Hepatocyte (in vitro differentiated cells): ENCODE data around the gene CIITA. TPM values are rescaled to one million over a fixed set of nuclear protein-coding genes. Genes with fewer than 3 reads are reported as not detected.
"Not testable (repeated sequence)": the region's sequence is repeated elsewhere in the genome, so short reads cannot be mapped to it uniquely, and the experiment has no call there.

ENCODE experiments used
- DNase-seq: peaks from one replicate; pipeline ENCODE4 v3.0.0-alpha.2; 2016; ENCODE audit warnings: low spot score
- H2AFZ ChIP-seq: fragments of 200-600 bp; sonication (generic); 2 replicates; pipeline ENCODE4 v1.6.0; 2016; ENCODE audit warnings: antibody characterized with exemption, mild to moderate bottlenecking
- H3K27ac ChIP-seq: fragments of 200-600 bp; sonication (generic); 2 replicates; pipeline ENCODE4 v1.5.1; 2016; ENCODE audit warnings: mild to moderate bottlenecking
- H3K27me3 ChIP-seq: fragments of 200-600 bp; sonication (generic); 2 replicates; pipeline ENCODE4 v1.6.1; 2016
- H3K36me3 ChIP-seq: fragments of 200-600 bp; sonication (generic); replicated peaks from 2 replicates; pipeline ENCODE4 v1.5.1; 2016; ENCODE audit warnings: low read depth; ENCODE audit not compliant: insufficient read depth
- H3K4me1 ChIP-seq: fragments of 200-600 bp; sonication (generic); 2 replicates; pipeline ENCODE4 v1.5.1; 2016; ENCODE audit warnings: mild to moderate bottlenecking, moderate library complexity; ENCODE audit not compliant: insufficient read depth
- H3K4me2 ChIP-seq: fragments of 200-600 bp; sonication (generic); 2 replicates; pipeline ENCODE4 v1.6.0; 2016
- H3K4me3 ChIP-seq: fragments of 200-600 bp; sonication (generic); 2 replicates; pipeline ENCODE4 v1.5.1; 2016; ENCODE audit warnings: mild to moderate bottlenecking
- H3K79me2 ChIP-seq: fragments of 200-600 bp; sonication (generic); 2 replicates; pipeline ENCODE4 v1.6.0; 2017; ENCODE audit warnings: mild to moderate bottlenecking
- H3K9me2 ChIP-seq: fragments of 200-600 bp; sonication (generic); replicated peaks from 2 replicates; pipeline ENCODE4 v1.6.0; 2017; ENCODE audit warnings: mild to moderate bottlenecking; ENCODE audit not compliant: insufficient read depth
- H3K9me3 ChIP-seq: fragments of 200-600 bp; sonication (generic); 2 replicates; pipeline ENCODE4 v1.5.1; 2016; ENCODE audit warnings: low read depth, mild to moderate bottlenecking
- H4K20me1 ChIP-seq: fragments of 200-600 bp; sonication (generic); 2 replicates; pipeline ENCODE4 v1.6.0; 2016; ENCODE audit warnings: mild to moderate bottlenecking; ENCODE audit not compliant: insufficient read depth, poor library complexity, severe bottlenecking
- CTCF ChIP-seq: fragments of 200-600 bp; sonication (generic); IDR thresholded peaks from 2 replicates; pipeline ENCODE4 v1.5.1; 2016; ENCODE audit warnings: antibody characterized with exemption, mild to moderate bottlenecking; ENCODE audit not compliant: poor library complexity
- EZH2 ChIP-seq: fragments of 200-600 bp; sonication (generic); IDR thresholded peaks from 2 replicates; pipeline ENCODE4 v1.6.1; 2016; ENCODE audit warnings: antibody characterized with exemption, mild to moderate bottlenecking, borderline replicate concordance
- EZH2phosphoT487 ChIP-seq: fragments of 200-600 bp; sonication (generic); IDR thresholded peaks from one replicate; pipeline ENCODE4 v1.6.1; 2018; ENCODE audit warnings: antibody characterized with exemption, mild to moderate bottlenecking, low read depth, moderate library complexity; ENCODE audit not compliant: unreplicated experiment, severe bottlenecking
- WGBS: methylation state at CpG from one replicate; pipeline ENCODE4 v1.1.6; 2016; ENCODE audit warnings: low lambda C conversion rate; ENCODE audit errors: missing lambda C conversion rate; 5-methylcytosine and 5-hydroxymethylcytosine counted together
- polyA plus RNA-seq: library from polyadenylated mRNA; unstranded; fragments of >200 nt; fragmentation: Nextera tagmentation; extraction: Ambion mirVana; gene quantifications from 2 replicates; pipeline ENCODE4 v1.2.1, GENCODE V29; 2016
- total RNA-seq: library from RNA; depleted of rRNA; stranded (reverse); fragments of >200 nt; gene quantifications from 2 replicates; pipeline ENCODE4 v1.2.3, GENCODE V29; 2014

Gene CIITA
- total and polyA plus RNA-seq, 2 experiments from 2014 or later = 1.1 TPM; not detected in 1

- TF ChIP-seq EZH2 (no peak), CTCF (no peak), EZH2phosphoT487 (no peak)
- Histone ChIP-seq H3K27ac (no peak overlapping the region), H3K9me2 (no peaks in the 10 kb centered on the region), H3K27me3 (no peaks in the 10 kb centered on the region), H3K4me3 (no peak overlapping the region), H3K79me2 (peaks cover 4% of the 10 kb centered on the region), H3K4me2 (no peak overlapping the region), H2AFZ (no peak overlapping the region), H3K9me3 (no peaks in the 10 kb centered on the region), H3K36me3 (no peaks in the 10 kb centered on the region), H4K20me1 (peaks cover 6% of the 10 kb centered on the region), H3K4me1 (no peaks in the 10 kb centered on the region)
- DNase-seq = no peak
- 95% methylated on average over 5 of the region's 5 CpGs for WGBS
These were observed 49.9 kb downstream of the CIITA start for GRCh38 chr16:10926867-10927266.

GRCh38 chr16:10927497-10928112 is 50.6 kb downstream of the CIITA start:
- Histone ChIP-seq H3K4me1 (no peaks in the 10 kb centered on the region), H3K4me2 (no peak overlapping the region), H3K9me2 (no peaks in the 10 kb centered on the region), H2AFZ (no peak overlapping the region), H3K27ac (no peak overlapping the region), H3K9me3 (no peaks in the 10 kb centered on the region), H3K4me3 (no peak overlapping the region), H3K36me3 (no peaks in the 10 kb centered on the region), H3K79me2 (peaks cover 5% of the 10 kb centered on the region), H4K20me1 (peaks cover 11% of the 10 kb centered on the region), H3K27me3 (no peaks in the 10 kb centered on the region)
- no peak for DNase-seq
- TF ChIP-seq EZH2phosphoT487 (no peak), CTCF (no peak), EZH2 (no peak)
- 98% methylated on average over 11 of the region's 11 CpGs for WGBS

GRCh38 chr16:10929097-10929496 is 52.1 kb downstream of the CIITA start:
- not testable (repeated sequence) for H3K9me3 ChIP-seq, H3K9me2 ChIP-seq, H3K36me3 ChIP-seq, H2AFZ ChIP-seq, H3K4me1 ChIP-seq, DNase-seq, H3K4me2 ChIP-seq, H3K27ac ChIP-seq, H3K27me3 ChIP-seq, H3K4me3 ChIP-seq
- WGBS = 90% methylated on average over 12 of the region's 12 CpGs
- Histone ChIP-seq H4K20me1 (peaks cover 24% of the 10 kb centered on the region), H3K79me2 (peaks cover 14% of the 10 kb centered on the region)

GRCh38 chr16:10929853-10930754 is 53.1 kb downstream of the CIITA start:
- Histone ChIP-seq H3K9me2 (no peaks in the 10 kb centered on the region), H3K36me3 (no peaks in the 10 kb centered on the region), H3K9me3 (no peaks in the 10 kb centered on the region), H3K4me1 (no peaks in the 10 kb centered on the region), H3K4me3 (no peak overlapping the region), H3K27me3 (no peaks in the 10 kb centered on the region), H3K4me2 (no peak overlapping the region), H4K20me1 (peaks cover 33% of the 10 kb centered on the region), H3K27ac (no peak overlapping the region), H3K79me2 (peaks cover 24% of the 10 kb centered on the region), H2AFZ (no peak overlapping the region)
- DNase-seq = no peak
- 96% methylated on average over 15 of the region's 15 CpGs for WGBS
- TF ChIP-seq EZH2phosphoT487 (no peak), EZH2 (no peak), CTCF (no peak)
